Activated T-cell treated with anti-CD3 and anti-CD28 coated beads, Interleukin-2, amount 50 U/mL, for 4 hours (primary cell): ENCODE data around the gene CLIP4. TPM values are rescaled to one million over a fixed set of nuclear protein-coding genes. Genes with fewer than 3 reads are reported as not detected.

ENCODE experiments used
- ATAC-seq, 2 donors: fragments of 200-7000 bp; cut with Tn5 transposase; one replicate each; pipeline ENCODE4 v1.10.0; 2021
- DNase-seq: peaks from one replicate; pipeline ENCODE4 v3.0.0-alpha.2; 2020
- H3K27me3 Mint-ChIP-seq: one replicate; pipeline ENCODE4 v1.8.0; 2021; ENCODE audit warnings: low read depth, mixed read lengths
- H3K36me3 Mint-ChIP-seq: one replicate; pipeline ENCODE4 v1.8.0; 2022; ENCODE audit warnings: mixed read lengths; ENCODE audit not compliant: insufficient read depth
- H3K4me1 Mint-ChIP-seq: one replicate; pipeline ENCODE4 v1.8.0; 2021; ENCODE audit warnings: low read depth, mixed read lengths
- H3K4me3 Mint-ChIP-seq: one replicate; pipeline ENCODE4 v1.8.0; 2021; ENCODE audit warnings: mild to moderate bottlenecking, moderate library complexity, mixed read lengths
- H3K9me3 Mint-ChIP-seq: one replicate; pipeline ENCODE4 v1.8.0; 2021; ENCODE audit warnings: mixed read lengths
- total RNA-seq, 3 donors: library from RNA; stranded (reverse); gene quantifications; one replicate each; pipeline ENCODE4 v1.2.1, GENCODE V29; 2021

Gene CLIP4
- total RNA-seq, 3 donors from 2014 or later = 11.7 to 14.5 (median 12.1) TPM

- Mint-ChIP-seq H3K27me3 (no peaks in the 10 kb centered on the region), H3K9me3 (no peaks in the 10 kb centered on the region), H3K4me3 (no peak overlapping the region), H3K36me3 (no peaks in the 10 kb centered on the region), H3K4me1 (no peaks in the 10 kb centered on the region)
- DNase-seq (no peak), ATAC-seq (no peak)
Observed at GRCh38 chr2:29219374-29219773, 104.2 kb downstream of the CLIP4 start.

GRCh38 chr2:29220506-29221270 lies 105.5 kb downstream of the CLIP4 start:
- no peak overlapping the region for H3K4me3 Mint-ChIP-seq
- no peaks in the 10 kb centered on the region for H3K4me1 Mint-ChIP-seq
- DNase-seq (no peak), ATAC-seq (no peak)
- peaks cover under 1% of the 10 kb centered on the region for H3K27me3 Mint-ChIP-seq
- H3K9me3 Mint-ChIP-seq = no peaks in the 10 kb centered on the region
- no peaks in the 10 kb centered on the region for H3K36me3 Mint-ChIP-seq

GRCh38 chr2:29222381-29223179 lies 107.4 kb downstream of the CLIP4 start:
- H3K4me1 Mint-ChIP-seq = no peaks in the 10 kb centered on the region
- ATAC-seq = no peak
- H3K9me3 Mint-ChIP-seq = no peaks in the 10 kb centered on the region
- H3K27me3 Mint-ChIP-seq = peaks cover 6% of the 10 kb centered on the region
- no peaks in the 10 kb centered on the region for H3K36me3 Mint-ChIP-seq
- DNase-seq = no peak
- no peak overlapping the region for H3K4me3 Mint-ChIP-seq

- H3K36me3 Mint-ChIP-seq = no peaks in the 10 kb centered on the region
- H3K9me3 Mint-ChIP-seq = no peaks in the 10 kb centered on the region
- H3K27me3 Mint-ChIP-seq = peaks cover 11% of the 10 kb centered on the region
- no peaks in the 10 kb centered on the region for H3K4me1 Mint-ChIP-seq
- no peak overlapping the region for H3K4me3 Mint-ChIP-seq
- ATAC-seq (no peak), DNase-seq (no peak)
Observed at GRCh38 chr2:29223257-29223656, 108.0 kb downstream of the CLIP4 start.

GRCh38 chr2:29223851-29224692 lies 108.9 kb downstream of the CLIP4 start:
- ATAC-seq (no peak), DNase-seq (no peak)
- peaks cover 17% of the 10 kb centered on the region for H3K27me3 Mint-ChIP-seq
- no peaks in the 10 kb centered on the region for H3K4me1 Mint-ChIP-seq
- no peak overlapping the region for H3K4me3 Mint-ChIP-seq
- no peaks in the 10 kb centered on the region for H3K9me3 Mint-ChIP-seq
- no peaks in the 10 kb centered on the region for H3K36me3 Mint-ChIP-seq

GRCh38 chr2:29224693-29225551 lies 109.7 kb downstream of the CLIP4 start:
- ATAC-seq = no peak
- no peaks in the 10 kb centered on the region for H3K9me3 Mint-ChIP-seq

GRCh38 chr2:29225814-29226213 lies 110.6 kb downstream of the CLIP4 start:
- Mint-ChIP-seq H3K27me3 (peaks cover 22% of the 10 kb centered on the region), H3K4me1 (no peaks in the 10 kb centered on the region)

More at GRCh38 chr2:29224693-29225551, 109.7 kb downstream of the CLIP4 start:
- Mint-ChIP-seq H3K4me1 (no peaks in the 10 kb centered on the region), H3K27me3 (peaks cover 21% of the 10 kb centered on the region), H3K36me3 (no peaks in the 10 kb centered on the region), H3K4me3 (no peak overlapping the region)
- no peak for DNase-seq

GRCh38 chr2:29226375-29226774 lies 111.2 kb downstream of the CLIP4 start:
- no peak for DNase-seq

More at GRCh38 chr2:29225814-29226213, 110.6 kb downstream of the CLIP4 start:
- Mint-ChIP-seq H3K9me3 (no peaks in the 10 kb centered on the region), H3K36me3 (no peaks in the 10 kb centered on the region), H3K4me3 (no peak overlapping the region)
- no peak for ATAC-seq
- no peak for DNase-seq

GRCh38 chr2:29226808-29227207 lies 111.6 kb downstream of the CLIP4 start:
- Mint-ChIP-seq H3K36me3 (no peaks in the 10 kb centered on the region), H3K27me3 (peaks cover 22% of the 10 kb centered on the region)
- no peak for ATAC-seq

More at GRCh38 chr2:29226375-29226774, 111.2 kb downstream of the CLIP4 start:
- H3K36me3 Mint-ChIP-seq = no peaks in the 10 kb centered on the region
- ATAC-seq = no peak
- peaks cover 22% of the 10 kb centered on the region for H3K27me3 Mint-ChIP-seq
- no peak overlapping the region for H3K4me3 Mint-ChIP-seq
- no peaks in the 10 kb centered on the region for H3K4me1 Mint-ChIP-seq
- no peaks in the 10 kb centered on the region for H3K9me3 Mint-ChIP-seq

GRCh38 chr2:29227935-29228675 lies 112.9 kb downstream of the CLIP4 start:
- no peaks in the 10 kb centered on the region for H3K9me3 Mint-ChIP-seq
- H3K4me3 Mint-ChIP-seq = no peak overlapping the region
- ATAC-seq (no peak), DNase-seq (no peak)
- H3K27me3 Mint-ChIP-seq = peaks cover 22% of the 10 kb centered on the region
- H3K4me1 Mint-ChIP-seq = no peaks in the 10 kb centered on the region
- no peaks in the 10 kb centered on the region for H3K36me3 Mint-ChIP-seq

More at GRCh38 chr2:29226808-29227207, 111.6 kb downstream of the CLIP4 start:
- H3K9me3 Mint-ChIP-seq = no peaks in the 10 kb centered on the region
- no peak for DNase-seq
- H3K4me3 Mint-ChIP-seq = no peak overlapping the region
- no peaks in the 10 kb centered on the region for H3K4me1 Mint-ChIP-seq

- peaks cover 22% of the 10 kb centered on the region for H3K27me3 Mint-ChIP-seq
- no peaks in the 10 kb centered on the region for H3K9me3 Mint-ChIP-seq
- no peak overlapping the region for H3K4me3 Mint-ChIP-seq
- H3K4me1 Mint-ChIP-seq = no peaks in the 10 kb centered on the region
- H3K36me3 Mint-ChIP-seq = no peaks in the 10 kb centered on the region
- no peak for DNase-seq
- no peak for ATAC-seq
Observed at GRCh38 chr2:29228947-29229346, 113.7 kb downstream of the CLIP4 start.

- no peaks in the 10 kb centered on the region for H3K4me1 Mint-ChIP-seq
- H3K4me3 Mint-ChIP-seq = no peak overlapping the region
- H3K36me3 Mint-ChIP-seq = no peaks in the 10 kb centered on the region
- no peak for ATAC-seq
- no peaks in the 10 kb centered on the region for H3K9me3 Mint-ChIP-seq
- DNase-seq = no peak
- peaks cover 22% of the 10 kb centered on the region for H3K27me3 Mint-ChIP-seq
Observed at GRCh38 chr2:29229640-29230039, 114.4 kb downstream of the CLIP4 start.

GRCh38 chr2:29232041-29232440 lies 116.8 kb downstream of the CLIP4 start:
- no peak for DNase-seq
- no peak for ATAC-seq
- no peaks in the 10 kb centered on the region for H3K9me3 Mint-ChIP-seq
- no peaks in the 10 kb centered on the region for H3K4me1 Mint-ChIP-seq
- peaks cover 25% of the 10 kb centered on the region for H3K27me3 Mint-ChIP-seq
- no peak overlapping the region for H3K4me3 Mint-ChIP-seq
- H3K36me3 Mint-ChIP-seq = no peaks in the 10 kb centered on the region
